Measurements from ENCODE around the gene FSCN2.

Gene FSCN2

GRCh38 chr17:81527591-81528383, at the start of gene FSCN2:
Gene FSCN2 (plus strand): TSS chr17:81528377. CDS start chr17:81528532, 155 bp downstream.
- in situ Hi-C loops (cut with HindIII; ENCODE audit: low sequenced_read_pairs), result no loop called here

- in situ Hi-C loops (cut with HindIII; ENCODE audit: low sequenced_read_pairs), result no loop called here
Observed at GRCh38 chr17:81479175-81480071, 48.8 kb upstream of the FSCN2 start.

- in situ Hi-C loops (cut with HindIII; ENCODE audit: low sequenced_read_pairs), result no loop called here
Observed at GRCh38 chr17:81480140-81481072, 47.8 kb upstream of the FSCN2 start.

- in situ Hi-C loops (cut with HindIII; ENCODE audit: low sequenced_read_pairs), result no loop called here
Observed at GRCh38 chr17:81481073-81481799, 46.9 kb upstream of the FSCN2 start.

GRCh38 chr17:81481815-81482505, 46.2 kb upstream of the FSCN2 start:
- in situ Hi-C loops (cut with HindIII; ENCODE audit: low sequenced_read_pairs), result no loop called here

- in situ Hi-C loops (cut with HindIII; ENCODE audit: low sequenced_read_pairs), result no loop called here
Observed at GRCh38 chr17:81482673-81483072, 45.5 kb upstream of the FSCN2 start.

- in situ Hi-C loops (cut with HindIII; ENCODE audit: low sequenced_read_pairs), result no loop called here
Observed at GRCh38 chr17:81483085-81483861, 44.9 kb upstream of the FSCN2 start.

GRCh38 chr17:81483862-81484194, 44.3 kb upstream of the FSCN2 start:
- in situ Hi-C loops (cut with HindIII; ENCODE audit: low sequenced_read_pairs), result no loop called here

GRCh38 chr17:81484195-81484979, 43.8 kb upstream of the FSCN2 start:
- in situ Hi-C loops (cut with HindIII; ENCODE audit: low sequenced_read_pairs), result no loop called here

- in situ Hi-C loops (cut with HindIII; ENCODE audit: low sequenced_read_pairs), result no loop called here
Observed at GRCh38 chr17:81486199-81486810, 41.9 kb upstream of the FSCN2 start.

GRCh38 chr17:81487089-81487486, 41.1 kb upstream of the FSCN2 start:
- in situ Hi-C loops (cut with HindIII; ENCODE audit: low sequenced_read_pairs), result no loop called here

GRCh38 chr17:81487487-81488275, 40.5 kb upstream of the FSCN2 start:
- in situ Hi-C loops (cut with HindIII; ENCODE audit: low sequenced_read_pairs), result no loop called here

- in situ Hi-C loops (cut with HindIII; ENCODE audit: low sequenced_read_pairs), result no loop called here
Observed at GRCh38 chr17:81488276-81488860, 39.8 kb upstream of the FSCN2 start.

- in situ Hi-C loops (cut with HindIII; ENCODE audit: low sequenced_read_pairs), result no loop called here
Observed at GRCh38 chr17:81489012-81489997, 38.9 kb upstream of the FSCN2 start.

Measured in endothelial cell of hepatic sinusoid (primary cell).